Measurements from ENCODE around the gene ATP2B3.

Gene ATP2B3

GRCh38 chrX:153620576-153620975, 103.1 kb downstream of the ATP2B3 start:
- DNase-seq (ENCODE audit: low read depth) = no peak

- no peak for DNase-seq (ENCODE audit: low read depth)
Observed at GRCh38 chrX:153621949-153622598, 104.6 kb downstream of the ATP2B3 start.

- no peak for DNase-seq (ENCODE audit: low read depth)
Observed at GRCh38 chrX:153622661-153623309, 105.3 kb downstream of the ATP2B3 start.

GRCh38 chrX:153623310-153624029, 106.0 kb downstream of the ATP2B3 start:
- no peak for DNase-seq (ENCODE audit: low read depth)

- DNase-seq (ENCODE audit: low read depth) = no peak
Observed at GRCh38 chrX:153624196-153625091, 107.0 kb downstream of the ATP2B3 start.

GRCh38 chrX:153625271-153626024, 108.0 kb downstream of the ATP2B3 start:
- no peak for DNase-seq (ENCODE audit: low read depth)

GRCh38 chrX:153626025-153626633, 108.7 kb downstream of the ATP2B3 start:
- DNase-seq (ENCODE audit: low read depth) = no peak

GRCh38 chrX:153626863-153627674, 109.6 kb downstream of the ATP2B3 start:
- no peak for DNase-seq (ENCODE audit: low read depth)

- no peak for DNase-seq (ENCODE audit: low read depth)
Observed at GRCh38 chrX:153627675-153628111, 110.3 kb downstream of the ATP2B3 start.

GRCh38 chrX:153628129-153628528, 110.7 kb downstream of the ATP2B3 start:
- DNase-seq (ENCODE audit: low read depth) = no peak

- DNase-seq (ENCODE audit: low read depth) = no peak
Observed at GRCh38 chrX:153628665-153629064, 111.2 kb downstream of the ATP2B3 start.

GRCh38 chrX:153631346-153631745, 113.9 kb downstream of the ATP2B3 start:
- no peak for DNase-seq (ENCODE audit: low read depth)

- DNase-seq (ENCODE audit: low read depth) = no peak
Observed at GRCh38 chrX:153631907-153632594, 114.6 kb downstream of the ATP2B3 start.
